HEK293T (cell line): ENCODE results near the gene SNAI3.
A peak's percentile ranks its signal among the peaks of the same experiment; 100 is the strongest.

Experiments used
- CTCF ChIA-PET: fragments of 350-600 bp; formaldehyde crosslinking; extraction: SDS; loops from one replicate; lab custom pipeline; 2021; ENCODE audit warnings: antibody characterized with exemption, inconsistent platforms; lab: Yijun Ruan, JAX
- POLR2A ChIA-PET: fragments of 350-600 bp; formaldehyde crosslinking; extraction: SDS; loops from one replicate; lab custom pipeline; 2020; ENCODE audit warnings: antibody characterized with exemption, inconsistent platforms; lab: Yijun Ruan, JAX
- DNase-seq: peaks from one replicate; pipeline ENCODE4 v3.0.0; 2012; ENCODE audit warnings: mixed read lengths; ENCODE audit errors: extremely low spot score
- ARNT ChIP-seq: fragments of 450-650 bp; IDR thresholded peaks from 2 replicates; pipeline ENCODE4 v1.6.1; 2017; ENCODE audit warnings: mild to moderate bottlenecking
- BHLHE40 ChIP-seq: fragments of 450-650 bp; IDR thresholded peaks from 2 replicates; pipeline ENCODE4 v1.6.1; 2016; ENCODE audit warnings: mild to moderate bottlenecking, moderate library complexity, borderline replicate concordance
- CTBP1 ChIP-seq: fragments of 450-650 bp; IDR thresholded peaks from 2 replicates; pipeline ENCODE4 v1.6.1; 2016; ENCODE audit warnings: borderline replicate concordance
- ELF4 ChIP-seq: fragments of 450-650 bp; IDR thresholded peaks from 2 replicates; pipeline ENCODE4 v1.6.1; 2017; ENCODE audit warnings: antibody characterized with exemption
- FOXA1 ChIP-seq: fragments of 450-650 bp; IDR thresholded peaks from 2 replicates; pipeline ENCODE4 v1.6.1; 2016; ENCODE audit warnings: mild to moderate bottlenecking
- FOXK2 ChIP-seq: fragments of 450-650 bp; IDR thresholded peaks from 2 replicates; pipeline ENCODE4 v1.6.1; 2016; ENCODE audit warnings: mild to moderate bottlenecking
- FOXM1 ChIP-seq: fragments of 450-650 bp; IDR thresholded peaks from 2 replicates; pipeline ENCODE4 v1.6.1; 2017; ENCODE audit warnings: mild to moderate bottlenecking, borderline replicate concordance
- HDGF ChIP-seq: fragments of 450-650 bp; IDR thresholded peaks from 2 replicates; pipeline ENCODE4 v1.6.1; 2017; ENCODE audit warnings: antibody characterized with exemption, borderline replicate concordance
- L3MBTL2 ChIP-seq: fragments of 450-650 bp; conservative IDR thresholded peaks from 2 replicates; pipeline ENCODE4 v1.6.1; 2016; ENCODE audit warnings: mild to moderate bottlenecking
- LEF1 ChIP-seq: fragments of 450-650 bp; IDR thresholded peaks from 2 replicates; pipeline ENCODE4 v1.6.1; 2017; ENCODE audit warnings: mild to moderate bottlenecking, borderline replicate concordance
- NFRKB ChIP-seq: fragments of 450-650 bp; IDR thresholded peaks from 2 replicates; pipeline ENCODE4 v1.6.1; 2016; ENCODE audit warnings: mild to moderate bottlenecking, moderate library complexity
- SP1 ChIP-seq: fragments of 450-650 bp; IDR thresholded peaks from 2 replicates; pipeline ENCODE4 v1.6.1; 2017
- SUZ12 ChIP-seq: fragments of 450-650 bp; IDR thresholded peaks from 2 replicates; pipeline ENCODE4 v1.6.1; 2016; ENCODE audit warnings: mild to moderate bottlenecking
- TARDBP ChIP-seq: fragments of 450-650 bp; IDR thresholded peaks from 2 replicates; pipeline ENCODE4 v1.6.1; 2016
- ZNF384 ChIP-seq: fragments of 450-650 bp; IDR thresholded peaks from 2 replicates; pipeline ENCODE4 v1.6.1; 2016
- TF ChIP-seq, protein P1 (sequence below): fragments of 450-650 bp; IDR thresholded peaks from 2 replicates; pipeline ENCODE4 v1.6.1; 2016

The SNAI3 gene

GRCh38 chr16:88629835-88630234 lies 56.5 kb downstream of the SNAI3 start:
- ChIA-PET CTCF (no interaction called here), POLR2A (no interaction called here)
- TF ChIP-seq LEF1 (no peak), FOXK2 (no peak), FOXM1 (no peak), L3MBTL2 (no peak), NFRKB (no peak), ZNF384 (no peak), BHLHE40 (no peak), ARNT (no peak), SUZ12 (no peak), HDGF (no peak), FOXA1 (no peak), TARDBP (no peak), SP1 (no peak), CTBP1 (no peak), ELF4 (no peak)
- TF ChIP-seq, protein P1, sequence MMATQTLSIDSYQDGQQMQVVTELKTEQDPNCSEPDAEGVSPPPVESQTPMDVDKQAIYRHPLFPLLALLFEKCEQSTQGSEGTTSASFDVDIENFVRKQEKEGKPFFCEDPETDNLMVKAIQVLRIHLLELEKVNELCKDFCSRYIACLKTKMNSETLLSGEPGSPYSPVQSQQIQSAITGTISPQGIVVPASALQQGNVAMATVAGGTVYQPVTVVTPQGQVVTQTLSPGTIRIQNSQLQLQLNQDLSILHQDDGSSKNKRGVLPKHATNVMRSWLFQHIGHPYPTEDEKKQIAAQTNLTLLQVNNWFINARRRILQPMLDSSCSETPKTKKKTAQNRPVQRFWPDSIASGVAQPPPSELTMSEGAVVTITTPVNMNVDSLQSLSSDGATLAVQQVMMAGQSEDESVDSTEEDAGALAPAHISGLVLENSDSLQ = no peak
- no peak for DNase-seq

DNA sequence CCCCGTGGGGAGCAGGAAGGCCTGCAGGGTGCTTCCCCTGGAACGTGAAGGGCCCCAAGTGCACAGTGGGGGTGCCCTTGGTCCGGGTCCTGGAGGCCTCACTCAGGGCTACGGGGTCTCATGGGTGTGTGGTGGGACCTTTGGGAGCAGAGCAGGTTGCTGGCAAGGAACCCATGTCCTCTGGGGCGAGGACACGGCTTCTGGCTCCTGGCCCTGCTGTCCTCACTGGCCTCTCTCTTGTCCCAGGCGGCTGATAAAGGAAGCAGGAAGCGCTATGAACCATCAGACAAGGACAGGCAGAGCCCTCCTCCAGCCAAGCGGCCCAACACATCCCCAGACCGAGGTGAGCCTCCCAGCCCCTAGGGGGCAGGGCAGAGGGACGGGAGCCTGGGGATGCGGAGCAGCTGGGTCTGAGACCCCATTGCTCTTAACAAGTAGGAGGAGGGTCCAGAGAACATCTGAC lies 57.8 kb downstream of the SNAI3 start:
- ChIA-PET CTCF (interaction anchor here (0.6 kb wide), 1 partner anchor 11 kb away, joined by 4 read pairs; no protein-coding TSS in a partner anchor), POLR2A (no interaction called here)
- no peak for TF ChIP-seq HDGF
- TF ChIP-seq BHLHE40 = no peak
- no peak for TF ChIP-seq SP1
- no peak for TF ChIP-seq L3MBTL2
- no peak for TF ChIP-seq FOXK2
- no peak for TF ChIP-seq FOXM1
- DNase-seq = peak; percentile 68
